Activated CD8-positive, alpha-beta memory T cell treated with anti-CD3 and anti-CD28 coated beads, Interleukin-2, amount 50 U/mL, for 24 hours (primary cell): ENCODE data around the gene HTRA3.

Source experiments
- DNase-seq: peaks from one replicate; pipeline ENCODE4 v3.0.0-alpha.2; 2020; ENCODE audit errors: extremely low read depth

HTRA3 gene

GRCh38 chr4:8280158-8280875 is 10.8 kb downstream of the HTRA3 start:
- DNase-seq = no peak

GRCh38 chr4:8280876-8281440 is 11.4 kb downstream of the HTRA3 start:
- no peak for DNase-seq

GRCh38 chr4:8281519-8282133 is 12.1 kb downstream of the HTRA3 start:
- DNase-seq = no peak

- no peak for DNase-seq
Measured at GRCh38 chr4:8282134-8282641, 12.6 kb downstream of the HTRA3 start.

GRCh38 chr4:8282742-8283141 is 13.2 kb downstream of the HTRA3 start:
- DNase-seq = no peak

GRCh38 chr4:8283161-8283560 is 13.6 kb downstream of the HTRA3 start:
- DNase-seq = no peak

- DNase-seq = no peak
Measured at GRCh38 chr4:8283631-8284121, 14.1 kb downstream of the HTRA3 start.

- no peak for DNase-seq
Measured at GRCh38 chr4:8284391-8284790, 14.8 kb downstream of the HTRA3 start.

- DNase-seq = no peak
Measured at GRCh38 chr4:8285143-8285975, 15.8 kb downstream of the HTRA3 start.

- no peak for DNase-seq
Measured at GRCh38 chr4:8285976-8286718, 16.6 kb downstream of the HTRA3 start.

GRCh38 chr4:8286719-8287342 is 17.3 kb downstream of the HTRA3 start:
- DNase-seq = no peak

- DNase-seq = no peak
Measured at GRCh38 chr4:8287343-8288280, 18.1 kb downstream of the HTRA3 start.

GRCh38 chr4:8289151-8289750 is 19.7 kb downstream of the HTRA3 start:
- no peak for DNase-seq

GRCh38 chr4:8289956-8290700 is 20.6 kb downstream of the HTRA3 start:
- DNase-seq = no peak

GRCh38 chr4:8290701-8290970 is 21.1 kb downstream of the HTRA3 start:
- no peak for DNase-seq

- DNase-seq = no peak
Measured at GRCh38 chr4:8291036-8291682, 21.6 kb downstream of the HTRA3 start.

GRCh38 chr4:8291701-8292477 is 22.3 kb downstream of the HTRA3 start:
- DNase-seq = no peak
